ENCODE measurements around the gene GART. TPM values are rescaled to one million over a fixed set of nuclear protein-coding genes. Genes with fewer than 3 reads are reported as not detected.
A peak's percentile ranks its signal among the peaks of the same experiment; 100 is the strongest.

Gene GART
- total RNA-seq, 4 donors from 2014 or later = 23.9 to 123 (median 68.5) TPM

DNA sequence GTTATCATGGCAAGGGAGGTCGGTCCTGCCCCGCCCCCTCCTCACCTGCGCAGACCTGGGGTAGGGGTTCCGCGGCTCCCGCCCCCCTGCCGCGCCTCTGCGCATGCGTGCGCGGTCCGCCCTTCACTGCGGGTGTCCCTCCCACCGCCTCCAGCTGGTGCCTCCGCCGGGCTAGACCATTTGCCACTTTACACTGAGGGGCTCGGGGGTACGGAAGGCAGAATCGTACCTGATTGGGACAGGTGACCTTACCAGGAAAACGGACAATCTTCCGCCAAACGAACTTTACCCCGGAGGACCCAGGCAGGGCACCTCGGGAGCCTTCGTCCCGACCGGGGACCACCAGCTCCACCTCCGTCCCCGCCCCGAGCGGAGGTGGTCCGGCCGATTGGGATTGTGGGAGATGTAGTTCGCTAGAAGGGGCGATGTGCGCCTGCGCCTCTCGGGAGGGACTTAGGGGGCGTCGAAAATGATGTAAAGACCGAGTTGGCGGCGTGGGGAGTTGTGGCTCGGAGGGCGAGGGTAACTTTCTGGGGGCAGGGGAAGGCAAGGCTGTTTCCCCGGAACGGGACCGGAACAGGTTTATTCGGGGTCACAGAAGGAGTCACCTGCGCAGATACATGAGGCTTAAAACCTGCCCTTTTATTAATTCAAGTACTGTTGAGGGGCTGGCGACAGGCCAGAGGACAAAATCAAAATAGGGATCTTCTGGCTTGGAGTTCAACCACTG is 50.4 kb downstream of the GART start, which contains the start of gene DNAJC28:
Gene DNAJC28, minus strand, starts transcription at position 344 of the 730 bp plus-strand sequence. CDS start 2,323 bp downstream, outside the sequence.
- Histone ChIP-seq H3K36me3 (no peaks in the 10 kb centered on the region), H3K4me1 (peaks cover 0 to 10% (median 2%) of the 10 kb centered on the region in 4 donors), H3K27ac (peak within 1 kb of the TSS; percentile 64 to 83 (median 78)), H3K4me3 (peak within 1 kb of the TSS; percentile 44 to 74 (median 66)), H3K9me3 (no peaks in the 10 kb centered on the region), H3K27me3 (no peaks in the 10 kb centered on the region)
- TF ChIP-seq EP300 (IDR thresholded peaks at IDR 0.05; ENCODE audit: low read depth) (no peak), POLR2A (IDR thresholded peaks at IDR 0.05) (peak; percentile 65), POLR2AphosphoS5 (IDR thresholded peaks at IDR 0.05) (peak; percentile 24 to 80 (median 64))
- TF ChIP-seq, protein P1, sequence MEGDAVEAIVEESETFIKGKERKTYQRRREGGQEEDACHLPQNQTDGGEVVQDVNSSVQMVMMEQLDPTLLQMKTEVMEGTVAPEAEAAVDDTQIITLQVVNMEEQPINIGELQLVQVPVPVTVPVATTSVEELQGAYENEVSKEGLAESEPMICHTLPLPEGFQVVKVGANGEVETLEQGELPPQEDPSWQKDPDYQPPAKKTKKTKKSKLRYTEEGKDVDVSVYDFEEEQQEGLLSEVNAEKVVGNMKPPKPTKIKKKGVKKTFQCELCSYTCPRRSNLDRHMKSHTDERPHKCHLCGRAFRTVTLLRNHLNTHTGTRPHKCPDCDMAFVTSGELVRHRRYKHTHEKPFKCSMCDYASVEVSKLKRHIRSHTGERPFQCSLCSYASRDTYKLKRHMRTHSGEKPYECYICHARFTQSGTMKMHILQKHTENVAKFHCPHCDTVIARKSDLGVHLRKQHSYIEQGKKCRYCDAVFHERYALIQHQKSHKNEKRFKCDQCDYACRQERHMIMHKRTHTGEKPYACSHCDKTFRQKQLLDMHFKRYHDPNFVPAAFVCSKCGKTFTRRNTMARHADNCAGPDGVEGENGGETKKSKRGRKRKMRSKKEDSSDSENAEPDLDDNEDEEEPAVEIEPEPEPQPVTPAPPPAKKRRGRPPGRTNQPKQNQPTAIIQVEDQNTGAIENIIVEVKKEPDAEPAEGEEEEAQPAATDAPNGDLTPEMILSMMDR (IDR thresholded peaks at IDR 0.05) = no peak
- peak; percentile 95 for DNase-seq
- in situ Hi-C loops (cut with MboI; ENCODE audit: low pct_ligation_motif_present in 1 of 4, low pct_unique_long_range_greater_than_20kb in 1 of 4, low sequenced_read_pairs in 3 of 4) (no loop called here), intact Hi-C loops (cut with DNase I; ENCODE audit: low total_unique reads) (no loop called here)
- 1% methylated on average over 51 of the region's 52 CpGs; no CpG with 5 or more reads in 1 of the 2 donors for WGBS, 2 donors (ENCODE audit: low coverage in 1 of 2)

DNA sequence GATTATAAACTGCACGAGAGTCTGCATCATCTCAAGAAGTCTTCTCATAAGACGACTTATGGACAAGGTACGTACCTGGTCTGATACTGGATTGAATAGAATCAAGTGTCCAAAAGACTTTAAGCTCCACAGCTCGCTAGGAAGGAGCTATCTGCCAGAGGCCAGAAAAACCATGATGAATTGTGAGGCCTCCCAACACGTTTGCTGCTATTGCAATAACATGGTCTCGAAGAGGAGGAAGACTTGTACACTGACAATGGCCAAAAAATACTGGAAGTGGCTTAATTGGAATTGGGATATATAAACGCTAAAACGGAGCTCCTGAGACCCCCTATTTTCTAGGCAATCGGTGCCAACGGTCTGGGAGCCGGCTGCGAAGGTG is 50.9 kb downstream of the GART start:
- H3K4me1 ChIP-seq = peaks cover 0 to 10% (median 2%) of the 10 kb centered on the region in 4 donors
- no peak for TF ChIP-seq POLR2A (IDR thresholded peaks at IDR 0.05)
- TF ChIP-seq EP300 (IDR thresholded peaks at IDR 0.05; ENCODE audit: low read depth) = no peak
- TF ChIP-seq, protein P1 (IDR thresholded peaks at IDR 0.05) = no peak
- no peak for TF ChIP-seq POLR2AphosphoS5 (IDR thresholded peaks at IDR 0.05)
- intact Hi-C loops (cut with DNase I; ENCODE audit: low total_unique reads) = no loop called here
- 7 to 17% methylated on average over 8 to 12 of the region's 12 CpGs for WGBS, 2 donors (ENCODE audit: low coverage in 1 of 2)
- no peak for DNase-seq
- no peaks in the 10 kb centered on the region for H3K27me3 ChIP-seq
- peak overlapping the region; percentile 64 to 83 (median 78) for H3K27ac ChIP-seq
- H3K4me3 ChIP-seq = peak overlapping the region; percentile 44 to 74 (median 66)
- H3K36me3 ChIP-seq = no peaks in the 10 kb centered on the region
- no peaks in the 10 kb centered on the region for H3K9me3 ChIP-seq
- in situ Hi-C loops (cut with MboI; ENCODE audit: low pct_ligation_motif_present in 1 of 4, low pct_unique_long_range_greater_than_20kb in 1 of 4, low sequenced_read_pairs in 3 of 4) = no loop called here

DNA sequence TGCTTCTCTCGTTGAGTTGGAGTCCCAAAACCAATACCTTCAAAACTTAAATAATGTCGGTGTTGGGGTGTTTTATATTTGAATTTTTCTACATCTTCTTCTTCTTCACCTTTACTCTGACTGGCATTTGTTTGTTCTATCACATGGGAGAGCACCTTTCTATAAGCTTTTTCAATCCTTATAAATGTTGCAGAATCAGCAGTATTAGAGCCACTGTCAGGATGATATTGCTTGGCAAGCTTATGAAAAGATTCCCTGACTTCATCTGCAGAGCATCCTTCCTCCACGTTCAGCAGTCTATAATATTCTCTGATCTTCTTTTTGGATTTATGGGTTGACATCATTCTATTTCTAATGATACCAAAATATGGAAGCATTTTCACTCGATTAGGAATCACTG is 53.0 kb downstream of the GART start:
- intact Hi-C loops (cut with DNase I; ENCODE audit: low total_unique reads) = no loop called here
- WGBS, 2 donors (ENCODE audit: low coverage in 1 of 2) = 83 to 88% methylated on average over 4 of the region's 4 CpGs
- no peak for DNase-seq

GRCh38 chr21:33487996-33488395 is 53.9 kb downstream of the GART start:
- TF ChIP-seq EP300 (IDR thresholded peaks at IDR 0.05; ENCODE audit: low read depth) (no peak), POLR2A (IDR thresholded peaks at IDR 0.05) (no peak), POLR2AphosphoS5 (IDR thresholded peaks at IDR 0.05) (no peak)
- TF ChIP-seq, protein P1 (IDR thresholded peaks at IDR 0.05) = no peak
- WGBS, 2 donors (ENCODE audit: low coverage in 1 of 2) = 92 to 93% methylated on average over 5 of the region's 5 CpGs

More for the DNA sequence above, 53.0 kb downstream of the GART start:
- no peaks in the 10 kb centered on the region for H3K27me3 ChIP-seq
- in situ Hi-C loops (cut with MboI; ENCODE audit: low pct_ligation_motif_present in 1 of 4, low pct_unique_long_range_greater_than_20kb in 1 of 4, low sequenced_read_pairs in 3 of 4) = no loop called here
- peaks cover 0 to 10% (median 2%) of the 10 kb centered on the region in 4 donors for H3K4me1 ChIP-seq
- H3K27ac ChIP-seq = no peak overlapping the region
- H3K9me3 ChIP-seq = no peaks in the 10 kb centered on the region
- H3K4me3 ChIP-seq = no peak overlapping the region
- TF ChIP-seq POLR2A (IDR thresholded peaks at IDR 0.05) (no peak), POLR2AphosphoS5 (IDR thresholded peaks at IDR 0.05) (no peak), EP300 (IDR thresholded peaks at IDR 0.05; ENCODE audit: low read depth) (no peak)
- TF ChIP-seq, protein P1 (IDR thresholded peaks at IDR 0.05) = no peak
- no peaks in the 10 kb centered on the region for H3K36me3 ChIP-seq

More at GRCh38 chr21:33487996-33488395, 53.9 kb downstream of the GART start:
- Histone ChIP-seq H3K36me3 (no peaks in the 10 kb centered on the region), H3K9me3 (no peaks in the 10 kb centered on the region), H3K4me3 (no peak overlapping the region), H3K4me1 (peaks cover 0 to 10% (median 2%) of the 10 kb centered on the region in 4 donors), H3K27ac (no peak overlapping the region), H3K27me3 (no peaks in the 10 kb centered on the region)
- in situ Hi-C loops (cut with MboI; ENCODE audit: low pct_ligation_motif_present in 1 of 4, low pct_unique_long_range_greater_than_20kb in 1 of 4, low sequenced_read_pairs in 3 of 4) (no loop called here), intact Hi-C loops (cut with DNase I; ENCODE audit: low total_unique reads) (no loop called here)
- DNase-seq = no peak

Measured in transverse colon (tissue), 4 donors.